Prostate gland (tissue), 2 donors: ENCODE measurements around the gene NEBL. TPM values are rescaled to one million over a fixed set of nuclear protein-coding genes. Genes with fewer than 3 reads are reported as not detected.

Source experiments
- DNase-seq: peaks from one replicate; pipeline ENCODE4 v3.0.0-alpha.2; 2019; ENCODE audit warnings: low spot score
- H3K27ac ChIP-seq, 2 donors: fragments of 200-600 bp; sonication (generic); 2 replicates each; pipeline ENCODE4 v1.5.1; 2017 to 2019
- H3K27me3 ChIP-seq: fragments of 200-600 bp; sonication (generic); replicated peaks from 2 replicates; pipeline ENCODE4 v1.5.1; 2019; ENCODE audit not compliant: insufficient read depth
- H3K36me3 ChIP-seq, 2 donors: fragments of 200-600 bp; sonication (generic); 1 replicate in 1 of 2; 2 replicates in 1 of 2; pipeline versions ENCODE4 v1.5.1 to v1.8.1; 2017 to 2019
- H3K4me1 ChIP-seq: fragments of 200-600 bp; sonication (generic); replicated peaks from 2 replicates; pipeline ENCODE4 v1.5.1; 2019
- H3K4me3 ChIP-seq, 2 donors: fragments of 200-600 bp; sonication (generic); 2 replicates each; pipeline ENCODE4 v1.5.1; 2017 to 2019
- H3K9me3 ChIP-seq: fragments of 200-600 bp; sonication (generic); 2 replicates; pipeline ENCODE4 v1.5.1; 2017
- CTCF ChIP-seq, 4 experiments: fragments of 200-600 bp in 2 of 4; fragments of 450-650 bp in 2 of 4; sonication (generic) in 2 of 4; IDR thresholded peaks; 1 replicate in 3 of 4; 2 replicates in 1 of 4; pipeline ENCODE4 v1.5.1; 2016 to 2019; ENCODE audit warnings: antibody characterized with exemption in 4 of 4, mild to moderate bottlenecking in 2 of 4, moderate library complexity in 2 of 4
- POLR2A ChIP-seq: fragments of 450-650 bp; IDR thresholded peaks from one replicate; pipeline ENCODE4 v1.6.1; 2016; ENCODE audit warnings: antibody characterized with exemption, mild to moderate bottlenecking
- POLR2AphosphoS5 ChIP-seq: sonication (generic); formaldehyde crosslinking; IDR thresholded peaks from one replicate; pipeline ENCODE4 v1.6.1; 2017; ENCODE audit warnings: antibody characterized with exemption
- WGBS: methylation state at CpG from one replicate; pipeline ENCODE4 v1.1.5; 2018; 5-methylcytosine and 5-hydroxymethylcytosine counted together
- intact Hi-C: fragments of 100-400 bp; cut with DNase I; formaldehyde crosslinking; loops from one replicate; pipeline ENCODE4 v1.14.2; 2022
- total RNA-seq, 2 donors: library from RNA; depleted of rRNA; stranded (reverse); fragments of >200 nt; gene quantifications; one replicate each; pipeline ENCODE4 v1.1.0, GENCODE V29; 2016

Gene NEBL
- total RNA-seq, 2 donors from 2014 or later = 22.5 to 29.0 TPM

GRCh38 chr10:20919481-20919880, 22.4 kb upstream of the NEBL start:
- TF ChIP-seq POLR2AphosphoS5 (no peak), POLR2A (no peak), CTCF (IDR thresholded peaks at IDR 0.05) (no peak)
- H3K27me3 ChIP-seq = no peaks in the 10 kb centered on the region
- H3K27ac ChIP-seq = no peak overlapping the region
- H3K9me3 ChIP-seq = no peaks in the 10 kb centered on the region
- H3K4me1 ChIP-seq = no peaks in the 10 kb centered on the region
- WGBS = 84% methylated on average over 4 of the region's 4 CpGs
- no peak for DNase-seq
- H3K36me3 ChIP-seq = no peaks in the 10 kb centered on the region
- H3K4me3 ChIP-seq = no peak overlapping the region
- intact Hi-C loops = no loop called here

GRCh38 chr10:20916976-20917375, 19.9 kb upstream of the NEBL start:
- no peak overlapping the region for H3K4me3 ChIP-seq
- no peaks in the 10 kb centered on the region for H3K9me3 ChIP-seq
- intact Hi-C loops = no loop called here
- no peak overlapping the region for H3K27ac ChIP-seq
- H3K4me1 ChIP-seq = no peaks in the 10 kb centered on the region
- no peaks in the 10 kb centered on the region for H3K27me3 ChIP-seq
- no peak for TF ChIP-seq POLR2A
- TF ChIP-seq POLR2AphosphoS5 = no peak
- TF ChIP-seq CTCF (IDR thresholded peaks at IDR 0.05) = no peak
- no peaks in the 10 kb centered on the region for H3K36me3 ChIP-seq
- 74% methylated on average over 1 of the region's 1 CpG for WGBS
- no peak for DNase-seq

- Histone ChIP-seq H3K27me3 (no peaks in the 10 kb centered on the region), H3K4me1 (no peaks in the 10 kb centered on the region)
- intact Hi-C loops = no loop called here
These were observed 15.9 kb upstream of the NEBL start for GRCh38 chr10:20912969-20913368.

GRCh38 chr10:20911626-20912025, 14.5 kb upstream of the NEBL start:
- H3K27ac ChIP-seq = no peak overlapping the region
- no peaks in the 10 kb centered on the region for H3K36me3 ChIP-seq
- no peak for DNase-seq
- intact Hi-C loops = no loop called here
- no peaks in the 10 kb centered on the region for H3K4me1 ChIP-seq
- no peak overlapping the region for H3K4me3 ChIP-seq
- H3K9me3 ChIP-seq = no peaks in the 10 kb centered on the region
- H3K27me3 ChIP-seq = no peaks in the 10 kb centered on the region
- TF ChIP-seq CTCF (IDR thresholded peaks at IDR 0.05) (no peak), POLR2A (no peak), POLR2AphosphoS5 (no peak)
- WGBS = 41% methylated on average over 4 of the region's 4 CpGs

More at GRCh38 chr10:20912969-20913368, 15.9 kb upstream of the NEBL start:
- Histone ChIP-seq H3K9me3 (no peaks in the 10 kb centered on the region), H3K36me3 (no peaks in the 10 kb centered on the region), H3K27ac (no peak overlapping the region), H3K4me3 (no peak overlapping the region)
- DNase-seq = no peak
- WGBS = 93% methylated on average over 1 of the region's 1 CpG
- no peak for TF ChIP-seq CTCF (IDR thresholded peaks at IDR 0.05)
- TF ChIP-seq POLR2A = no peak
- no peak for TF ChIP-seq POLR2AphosphoS5

GRCh38 chr10:20909801-20910200, 12.7 kb upstream of the NEBL start:
- no peaks in the 10 kb centered on the region for H3K4me1 ChIP-seq
- no peaks in the 10 kb centered on the region for H3K9me3 ChIP-seq
- intact Hi-C loops = no loop called here
- no peak overlapping the region for H3K27ac ChIP-seq
- H3K27me3 ChIP-seq = no peaks in the 10 kb centered on the region
- no peaks in the 10 kb centered on the region for H3K36me3 ChIP-seq
- no peak for DNase-seq
- TF ChIP-seq POLR2AphosphoS5 (no peak), POLR2A (no peak), CTCF (IDR thresholded peaks at IDR 0.05) (no peak)
- no peak overlapping the region for H3K4me3 ChIP-seq
